Upper lobe of left lung (tissue), 4 donors: Measurements from ENCODE around the gene BAG5.

Experiments used
- CTCF ChIP-seq, 6 experiments: fragments of 450-650 bp in 4 of 6; fragments of 200-600 bp in 2 of 6; sonication (generic) in 2 of 6; IDR thresholded peaks; one replicate each; pipeline ENCODE4 v1.5.1; 2016 to 2019; ENCODE audit warnings: antibody characterized with exemption in 6 of 6
- POLR2A ChIP-seq, 4 donors: fragments of 450-650 bp; IDR thresholded peaks; one replicate each; pipeline ENCODE4 v1.5.1; 2016 to 2017; ENCODE audit warnings: antibody characterized with exemption in 4 of 4, mild to moderate bottlenecking in 2 of 4
- POLR2AphosphoS5 ChIP-seq, 2 donors: sonication (generic); formaldehyde crosslinking; IDR thresholded peaks; one replicate each; pipeline ENCODE4 v1.5.1; 2017; ENCODE audit warnings: antibody characterized with exemption in 2 of 2

GRCh38 chr14:103529383-103530365 lies 32.8 kb downstream of the BAG5 start:
- TF ChIP-seq POLR2AphosphoS5 (IDR thresholded peaks at IDR 0.05) (no peak), CTCF (IDR thresholded peaks at IDR 0.05) (no peak), POLR2A (IDR thresholded peaks at IDR 0.05) (no peak)
